GM23338 (cell line): ENCODE measurements around the gene MOB3B. TPM values are rescaled to one million over a fixed set of nuclear protein-coding genes. Genes with fewer than 3 reads are reported as not detected.

Experiments
- ATAC-seq: fragments of 200-7000 bp; cut with Tn5 transposase; 3 replicates; pipeline ENCODE4 v1.9.1; 2020
- DNase-seq: peaks from one replicate; pipeline ENCODE4 v3.0.0-alpha.2; 2015; ENCODE audit warnings: low spot score
- H2AFZ ChIP-seq: fragments of 200-600 bp; sonication (generic); 2 replicates; pipeline ENCODE4 v1.8.0; 2016; ENCODE audit warnings: antibody characterized with exemption, mild to moderate bottlenecking, moderate library complexity
- H3F3A ChIP-seq: fragments of 200-600 bp; sonication (generic); replicated peaks from 2 replicates; pipeline ENCODE4 v1.8.0; 2017; ENCODE audit warnings: antibody characterized with exemption, mixed run types, low read depth
- H3K27ac ChIP-seq: fragments of 200-600 bp; sonication (generic); 2 replicates; pipeline ENCODE4 v1.6.1; 2016; ENCODE audit warnings: low read depth
- H3K27me3 ChIP-seq: fragments of 200-600 bp; sonication (generic); 2 replicates; pipeline ENCODE4 v1.8.0; 2016; ENCODE audit warnings: mild to moderate bottlenecking, mixed run types, moderate library complexity; ENCODE audit not compliant: insufficient read depth
- H3K36me3 ChIP-seq: fragments of 200-600 bp; sonication (generic); 2 replicates; pipeline ENCODE4 v1.8.0; 2016; ENCODE audit warnings: mild to moderate bottlenecking; ENCODE audit not compliant: insufficient read depth
- H3K4me1 ChIP-seq: fragments of 200-600 bp; sonication (generic); 2 replicates; pipeline ENCODE4 v1.8.0; 2016; ENCODE audit warnings: mild to moderate bottlenecking, moderate library complexity; ENCODE audit not compliant: insufficient read depth
- H3K4me2 ChIP-seq: fragments of 200-600 bp; sonication (generic); 2 replicates; pipeline ENCODE4 v1.7.1; 2017; ENCODE audit warnings: mixed run types
- H3K4me3 ChIP-seq: fragments of 200-600 bp; sonication (generic); 2 replicates; pipeline ENCODE4 v1.6.1; 2016; ENCODE audit warnings: mixed run types
- H3K79me2 ChIP-seq: fragments of 200-600 bp; sonication (generic); replicated peaks from 2 replicates; pipeline ENCODE4 v1.8.0; 2017; ENCODE audit warnings: mild to moderate bottlenecking; ENCODE audit not compliant: insufficient read depth
- H3K9me2 ChIP-seq: fragments of 200-600 bp; sonication (generic); 2 replicates; pipeline ENCODE4 v1.8.0; 2017; ENCODE audit not compliant: insufficient read depth
- H4K20me1 ChIP-seq: fragments of 200-600 bp; sonication (generic); replicated peaks from 2 replicates; pipeline ENCODE4 v1.8.0; 2017; ENCODE audit warnings: mild to moderate bottlenecking; ENCODE audit not compliant: insufficient read depth
- H3K27ac Mint-ChIP-seq: 2 replicates; pipeline ENCODE4 v1.8.0; 2020; ENCODE audit warnings: inconsistent platforms, mild to moderate bottlenecking, moderate library complexity, mixed read lengths
- H3K27me3 Mint-ChIP-seq: 3 replicates; pipeline ENCODE4 v1.8.0; 2022; ENCODE audit warnings: low read depth, mild to moderate bottlenecking, moderate library complexity, mixed read lengths, inconsistent platforms; ENCODE audit not compliant: insufficient read depth, poor library complexity
- H3K36me3 Mint-ChIP-seq: 3 replicates; pipeline ENCODE4 v1.8.0; 2021; ENCODE audit warnings: low read depth, mild to moderate bottlenecking, inconsistent platforms, moderate library complexity, mixed read lengths
- H3K4me1 Mint-ChIP-seq: 3 replicates; pipeline ENCODE4 v1.8.0; 2020; ENCODE audit warnings: mild to moderate bottlenecking, inconsistent platforms, mixed read lengths
- H3K4me3 Mint-ChIP-seq: 3 replicates; pipeline ENCODE4 v1.8.0; 2021; ENCODE audit warnings: moderate library complexity, mild to moderate bottlenecking, inconsistent platforms, mixed read lengths
- H3K9me3 Mint-ChIP-seq: 3 replicates; pipeline ENCODE4 v1.8.0; 2020; ENCODE audit warnings: moderate library complexity, mild to moderate bottlenecking, inconsistent platforms, mixed read lengths
- CREB1 ChIP-seq: fragments of 250-450 bp; sonication (Bioruptor Pico); IDR thresholded peaks from 2 replicates; pipeline ENCODE4 v1.5.0; 2020; ENCODE audit warnings: low read depth, mild to moderate bottlenecking, moderate library complexity
- CTCF ChIP-seq, 2 experiments: fragments of 200-600 bp in 1 of 2; sonication (generic) in 1 of 2; conservative IDR thresholded peaks; 2 replicates each; pipeline versions ENCODE4 v1.5.1 to v1.6.1; 2016 to 2017; ENCODE audit warnings: antibody characterized with exemption in 2 of 2, low read depth in 2 of 2, mild to moderate bottlenecking in 2 of 2, moderate library complexity in 1 of 2
- ETS1 ChIP-seq: IDR thresholded peaks from 2 replicates; pipeline ENCODE4 v1.6.1; 2016; ENCODE audit warnings: antibody characterized with exemption
- EZH2 ChIP-seq: fragments of 200-600 bp; sonication (generic); IDR thresholded peaks from one replicate; pipeline ENCODE4 v1.8.0; 2017; ENCODE audit warnings: antibody characterized with exemption, mild to moderate bottlenecking, low read depth; ENCODE audit not compliant: unreplicated experiment
- EZH2phosphoT487 ChIP-seq: fragments of 200-600 bp; sonication (generic); IDR thresholded peaks from one replicate; pipeline ENCODE4 v1.8.1; 2018; ENCODE audit warnings: antibody characterized with exemption; ENCODE audit not compliant: unreplicated experiment
- JUNB ChIP-seq: IDR thresholded peaks from one replicate; pipeline ENCODE4 v1.6.1; 2016; ENCODE audit warnings: antibody characterized with exemption; ENCODE audit not compliant: unreplicated experiment
- NANOG ChIP-seq: IDR thresholded peaks from 2 replicates; pipeline ENCODE4 v1.6.1; 2016; ENCODE audit warnings: antibody characterized with exemption, borderline replicate concordance
- POLR2AphosphoS5 ChIP-seq: IDR thresholded peaks from 2 replicates; pipeline ENCODE4 v1.6.1; 2016; ENCODE audit warnings: antibody characterized with exemption, low read depth
- STAT1 ChIP-seq: IDR thresholded peaks from one replicate; pipeline ENCODE4 v1.6.1; 2016; ENCODE audit warnings: antibody characterized with exemption; ENCODE audit not compliant: unreplicated experiment
- ZNF114 ChIP-seq: fragments of 250-450 bp; sonication (Bioruptor Pico); IDR thresholded peaks from 2 replicates; pipeline ENCODE4 v1.5.0; 2020; ENCODE audit warnings: mild to moderate bottlenecking, moderate library complexity
- ZNF331 ChIP-seq: fragments of 250-450 bp; sonication (Bioruptor Pico); IDR thresholded peaks from 2 replicates; pipeline ENCODE4 v1.5.0; 2020; ENCODE audit warnings: low read depth, mild to moderate bottlenecking, moderate library complexity
- polyA plus RNA-seq: library from polyadenylated mRNA; unstranded; fragments of >200 nt; fragmentation: Nextera tagmentation; extraction: Ambion mirVana; gene quantifications from 2 replicates; pipeline ENCODE4 v1.2.1, GENCODE V29; 2016
- total RNA-seq: library from RNA; depleted of rRNA; stranded (reverse); fragments of >200 nt; shearing (Covaris generic); gene quantifications from 2 replicates; pipeline ENCODE4 v1.2.3, GENCODE V29; 2014
- TF ChIP-seq, protein P1 (sequence below): IDR thresholded peaks from one replicate; pipeline ENCODE4 v1.6.1; 2018; ENCODE audit warnings: antibody characterized with exemption; ENCODE audit not compliant: unreplicated experiment
- TF ChIP-seq, protein P2 (sequence below): fragments of 250-450 bp; sonication (Bioruptor Pico); IDR thresholded peaks from 2 replicates; pipeline ENCODE4 v1.5.0; 2020; ENCODE audit warnings: mild to moderate bottlenecking, moderate library complexity

The MOB3B gene
- total and polyA plus RNA-seq, 2 experiments from 2014 or later: 7.6 to 12.1 TPM

- Mint-ChIP-seq H3K9me3 (peaks cover 7% of the 10 kb centered on the region; the same call in 2 of the 3 replicates), H3K27ac (no peak overlapping the region), H3K36me3 (peaks cover 19% of the 10 kb centered on the region; the same call in 2 of the 3 replicates), H3K4me3 (no peak overlapping the region), H3K27me3 (peaks cover 1% of the 10 kb centered on the region), H3K4me1 (peaks cover 60% of the 10 kb centered on the region)
- ATAC-seq (no peak), DNase-seq (no peak)
- no peak overlapping the region for H3K27ac ChIP-seq
- H3K4me1 ChIP-seq: peaks cover 24% of the 10 kb centered on the region
- H3K79me2 ChIP-seq: no peaks in the 10 kb centered on the region
- H3K27me3 ChIP-seq: no peaks in the 10 kb centered on the region
- H4K20me1 ChIP-seq: no peaks in the 10 kb centered on the region
- H3K4me2 ChIP-seq: no peak overlapping the region
- H3K36me3 ChIP-seq: no peaks in the 10 kb centered on the region
- no peaks in the 10 kb centered on the region for H3K9me2 ChIP-seq
- TF ChIP-seq JUNB (no peak), CREB1 (no peak), ZNF331 (CRISPR knock-in tag) (no peak), CTCF (conservative IDR thresholded peaks at IDR 0.05; ENCODE audit: low read depth in 2 of 2) (no peak), ZNF114 (CRISPR knock-in tag) (no peak), POLR2AphosphoS5 (no peak), EZH2phosphoT487 (no peak), ETS1 (no peak), EZH2 (no peak), STAT1 (no peak), NANOG (no peak)
- TF ChIP-seq, protein P1, sequence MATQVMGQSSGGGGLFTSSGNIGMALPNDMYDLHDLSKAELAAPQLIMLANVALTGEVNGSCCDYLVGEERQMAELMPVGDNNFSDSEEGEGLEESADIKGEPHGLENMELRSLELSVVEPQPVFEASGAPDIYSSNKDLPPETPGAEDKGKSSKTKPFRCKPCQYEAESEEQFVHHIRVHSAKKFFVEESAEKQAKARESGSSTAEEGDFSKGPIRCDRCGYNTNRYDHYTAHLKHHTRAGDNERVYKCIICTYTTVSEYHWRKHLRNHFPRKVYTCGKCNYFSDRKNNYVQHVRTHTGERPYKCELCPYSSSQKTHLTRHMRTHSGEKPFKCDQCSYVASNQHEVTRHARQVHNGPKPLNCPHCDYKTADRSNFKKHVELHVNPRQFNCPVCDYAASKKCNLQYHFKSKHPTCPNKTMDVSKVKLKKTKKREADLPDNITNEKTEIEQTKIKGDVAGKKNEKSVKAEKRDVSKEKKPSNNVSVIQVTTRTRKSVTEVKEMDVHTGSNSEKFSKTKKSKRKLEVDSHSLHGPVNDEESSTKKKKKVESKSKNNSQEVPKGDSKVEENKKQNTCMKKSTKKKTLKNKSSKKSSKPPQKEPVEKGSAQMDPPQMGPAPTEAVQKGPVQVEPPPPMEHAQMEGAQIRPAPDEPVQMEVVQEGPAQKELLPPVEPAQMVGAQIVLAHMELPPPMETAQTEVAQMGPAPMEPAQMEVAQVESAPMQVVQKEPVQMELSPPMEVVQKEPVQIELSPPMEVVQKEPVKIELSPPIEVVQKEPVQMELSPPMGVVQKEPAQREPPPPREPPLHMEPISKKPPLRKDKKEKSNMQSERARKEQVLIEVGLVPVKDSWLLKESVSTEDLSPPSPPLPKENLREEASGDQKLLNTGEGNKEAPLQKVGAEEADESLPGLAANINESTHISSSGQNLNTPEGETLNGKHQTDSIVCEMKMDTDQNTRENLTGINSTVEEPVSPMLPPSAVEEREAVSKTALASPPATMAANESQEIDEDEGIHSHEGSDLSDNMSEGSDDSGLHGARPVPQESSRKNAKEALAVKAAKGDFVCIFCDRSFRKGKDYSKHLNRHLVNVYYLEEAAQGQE: no peak
- TF ChIP-seq, protein P2, sequence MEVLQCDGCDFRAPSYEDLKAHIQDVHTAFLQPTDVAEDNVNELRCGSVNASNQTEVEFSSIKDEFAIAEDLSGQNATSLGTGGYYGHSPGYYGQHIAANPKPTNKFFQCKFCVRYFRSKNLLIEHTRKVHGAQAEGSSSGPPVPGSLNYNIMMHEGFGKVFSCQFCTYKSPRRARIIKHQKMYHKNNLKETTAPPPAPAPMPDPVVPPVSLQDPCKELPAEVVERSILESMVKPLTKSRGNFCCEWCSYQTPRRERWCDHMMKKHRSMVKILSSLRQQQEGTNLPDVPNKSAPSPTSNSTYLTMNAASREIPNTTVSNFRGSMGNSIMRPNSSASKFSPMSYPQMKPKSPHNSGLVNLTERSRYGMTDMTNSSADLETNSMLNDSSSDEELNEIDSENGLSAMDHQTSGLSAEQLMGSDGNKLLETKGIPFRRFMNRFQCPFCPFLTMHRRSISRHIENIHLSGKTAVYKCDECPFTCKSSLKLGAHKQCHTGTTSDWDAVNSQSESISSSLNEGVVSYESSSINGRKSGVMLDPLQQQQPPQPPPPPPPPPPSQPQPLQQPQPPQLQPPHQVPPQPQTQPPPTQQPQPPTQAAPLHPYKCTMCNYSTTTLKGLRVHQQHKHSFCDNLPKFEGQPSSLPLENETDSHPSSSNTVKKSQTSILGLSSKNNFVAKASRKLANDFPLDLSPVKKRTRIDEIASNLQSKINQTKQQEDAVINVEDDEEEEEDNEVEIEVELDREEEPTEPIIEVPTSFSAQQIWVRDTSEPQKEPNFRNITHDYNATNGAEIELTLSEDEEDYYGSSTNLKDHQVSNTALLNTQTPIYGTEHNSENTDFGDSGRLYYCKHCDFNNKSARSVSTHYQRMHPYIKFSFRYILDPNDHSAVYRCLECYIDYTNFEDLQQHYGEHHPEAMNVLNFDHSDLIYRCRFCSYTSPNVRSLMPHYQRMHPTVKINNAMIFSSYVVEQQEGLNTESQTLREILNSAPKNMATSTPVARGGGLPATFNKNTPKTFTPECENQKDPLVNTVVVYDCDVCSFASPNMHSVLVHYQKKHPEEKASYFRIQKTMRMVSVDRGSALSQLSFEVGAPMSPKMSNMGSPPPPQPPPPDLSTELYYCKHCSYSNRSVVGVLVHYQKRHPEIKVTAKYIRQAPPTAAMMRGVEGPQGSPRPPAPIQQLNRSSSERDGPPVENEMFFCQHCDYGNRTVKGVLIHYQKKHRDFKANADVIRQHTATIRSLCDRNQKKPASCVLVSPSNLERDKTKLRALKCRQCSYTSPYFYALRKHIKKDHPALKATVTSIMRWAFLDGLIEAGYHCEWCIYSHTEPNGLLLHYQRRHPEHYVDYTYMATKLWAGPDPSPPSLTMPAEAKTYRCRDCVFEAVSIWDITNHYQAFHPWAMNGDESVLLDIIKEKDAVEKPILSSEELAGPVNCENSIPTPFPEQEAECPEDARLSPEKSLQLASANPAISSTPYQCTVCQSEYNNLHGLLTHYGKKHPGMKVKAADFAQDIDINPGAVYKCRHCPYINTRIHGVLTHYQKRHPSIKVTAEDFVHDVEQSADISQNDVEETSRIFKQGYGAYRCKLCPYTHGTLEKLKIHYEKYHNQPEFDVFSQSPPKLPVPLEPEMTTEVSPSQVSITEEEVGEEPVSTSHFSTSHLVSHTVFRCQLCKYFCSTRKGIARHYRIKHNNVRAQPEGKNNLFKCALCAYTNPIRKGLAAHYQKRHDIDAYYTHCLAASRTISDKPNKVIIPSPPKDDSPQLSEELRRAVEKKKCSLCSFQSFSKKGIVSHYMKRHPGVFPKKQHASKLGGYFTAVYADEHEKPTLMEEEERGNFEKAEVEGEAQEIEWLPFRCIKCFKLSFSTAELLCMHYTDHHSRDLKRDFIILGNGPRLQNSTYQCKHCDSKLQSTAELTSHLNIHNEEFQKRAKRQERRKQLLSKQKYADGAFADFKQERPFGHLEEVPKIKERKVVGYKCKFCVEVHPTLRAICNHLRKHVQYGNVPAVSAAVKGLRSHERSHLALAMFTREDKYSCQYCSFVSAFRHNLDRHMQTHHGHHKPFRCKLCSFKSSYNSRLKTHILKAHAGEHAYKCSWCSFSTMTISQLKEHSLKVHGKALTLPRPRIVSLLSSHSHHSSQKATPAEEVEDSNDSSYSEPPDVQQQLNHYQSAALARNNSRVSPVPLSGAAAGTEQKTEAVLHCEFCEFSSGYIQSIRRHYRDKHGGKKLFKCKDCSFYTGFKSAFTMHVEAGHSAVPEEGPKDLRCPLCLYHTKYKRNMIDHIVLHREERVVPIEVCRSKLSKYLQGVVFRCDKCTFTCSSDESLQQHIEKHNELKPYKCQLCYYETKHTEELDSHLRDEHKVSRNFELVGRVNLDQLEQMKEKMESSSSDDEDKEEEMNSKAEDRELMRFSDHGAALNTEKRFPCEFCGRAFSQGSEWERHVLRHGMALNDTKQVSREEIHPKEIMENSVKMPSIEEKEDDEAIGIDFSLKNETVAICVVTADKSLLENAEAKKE (CRISPR knock-in tag): no peak
- no peak overlapping the region for H3K4me3 ChIP-seq
- H3F3A ChIP-seq: no peaks in the 10 kb centered on the region
- H2AFZ ChIP-seq: no peak overlapping the region
Measured at GRCh38 chr9:27337833-27338526, 191.6 kb downstream of the MOB3B start.
